Panc1 (cell line): ENCODE results near the gene RIPK3.

Experiments used
- POLR2AphosphoS5 ChIP-seq: IDR thresholded peaks from 2 replicates; pipeline ENCODE4 v1.6.1; 2012; ENCODE audit warnings: mild to moderate bottlenecking, low read depth, low read length, moderate library complexity
- SIN3A ChIP-seq: IDR thresholded peaks from 2 replicates; pipeline ENCODE4 v1.6.1; 2012; ENCODE audit warnings: low read depth, mild to moderate bottlenecking, low read length, moderate library complexity, borderline replicate concordance; ENCODE audit not compliant: insufficient read depth
- TF ChIP-seq, protein P1 (sequence below): fragments of 450-650 bp; IDR thresholded peaks from 2 replicates; pipeline ENCODE4 v1.5.1; 2017; ENCODE audit warnings: mild to moderate bottlenecking
- TF ChIP-seq, protein P2 (sequence below), 2 experiments: IDR thresholded peaks; 2 replicates each; pipeline ENCODE4 v1.6.1; 2011 to 2012; ENCODE audit warnings: low read depth in 2 of 2, control low read depth in 1 of 2, low read length in 1 of 2, mild to moderate bottlenecking in 1 of 2, moderate library complexity in 1 of 2; ENCODE audit not compliant: insufficient read depth in 1 of 2

DNA sequence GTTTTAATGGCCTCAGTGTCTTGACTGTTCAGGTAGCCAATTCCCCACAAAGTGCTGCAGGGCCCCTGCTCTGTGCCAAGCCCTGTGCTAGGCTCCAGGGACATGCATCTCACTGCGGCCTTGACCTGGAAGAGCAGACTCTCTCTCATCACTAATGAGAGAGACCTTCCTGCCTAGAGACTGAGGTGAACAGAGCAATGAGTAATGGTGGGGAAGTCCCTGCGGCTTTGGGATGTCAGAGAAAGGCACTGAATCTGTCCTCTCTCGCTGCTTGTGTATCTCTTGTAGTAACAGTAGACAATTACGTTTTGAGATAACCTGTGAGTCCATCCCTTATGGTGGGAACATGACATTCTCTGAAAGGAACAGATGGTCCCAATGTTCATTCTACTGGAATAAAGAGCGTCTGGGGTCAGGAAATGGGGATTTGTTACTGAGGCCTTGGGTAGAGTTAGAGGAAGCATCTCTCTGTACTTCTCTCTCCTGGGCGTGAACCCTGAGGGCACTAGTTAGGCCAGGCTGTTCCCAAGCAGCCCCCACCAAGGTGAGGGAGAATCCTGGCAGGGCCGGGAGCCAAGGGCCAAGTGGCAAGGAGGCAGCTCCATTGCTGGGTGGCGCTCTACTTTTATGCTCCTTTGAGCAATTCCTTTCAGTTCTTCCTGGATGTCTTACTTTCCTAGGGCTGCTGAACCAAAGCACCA, 41.7 kb upstream of the RIPK3 start:
- TF ChIP-seq, protein P1, sequence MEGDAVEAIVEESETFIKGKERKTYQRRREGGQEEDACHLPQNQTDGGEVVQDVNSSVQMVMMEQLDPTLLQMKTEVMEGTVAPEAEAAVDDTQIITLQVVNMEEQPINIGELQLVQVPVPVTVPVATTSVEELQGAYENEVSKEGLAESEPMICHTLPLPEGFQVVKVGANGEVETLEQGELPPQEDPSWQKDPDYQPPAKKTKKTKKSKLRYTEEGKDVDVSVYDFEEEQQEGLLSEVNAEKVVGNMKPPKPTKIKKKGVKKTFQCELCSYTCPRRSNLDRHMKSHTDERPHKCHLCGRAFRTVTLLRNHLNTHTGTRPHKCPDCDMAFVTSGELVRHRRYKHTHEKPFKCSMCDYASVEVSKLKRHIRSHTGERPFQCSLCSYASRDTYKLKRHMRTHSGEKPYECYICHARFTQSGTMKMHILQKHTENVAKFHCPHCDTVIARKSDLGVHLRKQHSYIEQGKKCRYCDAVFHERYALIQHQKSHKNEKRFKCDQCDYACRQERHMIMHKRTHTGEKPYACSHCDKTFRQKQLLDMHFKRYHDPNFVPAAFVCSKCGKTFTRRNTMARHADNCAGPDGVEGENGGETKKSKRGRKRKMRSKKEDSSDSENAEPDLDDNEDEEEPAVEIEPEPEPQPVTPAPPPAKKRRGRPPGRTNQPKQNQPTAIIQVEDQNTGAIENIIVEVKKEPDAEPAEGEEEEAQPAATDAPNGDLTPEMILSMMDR = no peak
- TF ChIP-seq SIN3A (no peak), POLR2AphosphoS5 (no peak)
- TF ChIP-seq, protein P2, sequence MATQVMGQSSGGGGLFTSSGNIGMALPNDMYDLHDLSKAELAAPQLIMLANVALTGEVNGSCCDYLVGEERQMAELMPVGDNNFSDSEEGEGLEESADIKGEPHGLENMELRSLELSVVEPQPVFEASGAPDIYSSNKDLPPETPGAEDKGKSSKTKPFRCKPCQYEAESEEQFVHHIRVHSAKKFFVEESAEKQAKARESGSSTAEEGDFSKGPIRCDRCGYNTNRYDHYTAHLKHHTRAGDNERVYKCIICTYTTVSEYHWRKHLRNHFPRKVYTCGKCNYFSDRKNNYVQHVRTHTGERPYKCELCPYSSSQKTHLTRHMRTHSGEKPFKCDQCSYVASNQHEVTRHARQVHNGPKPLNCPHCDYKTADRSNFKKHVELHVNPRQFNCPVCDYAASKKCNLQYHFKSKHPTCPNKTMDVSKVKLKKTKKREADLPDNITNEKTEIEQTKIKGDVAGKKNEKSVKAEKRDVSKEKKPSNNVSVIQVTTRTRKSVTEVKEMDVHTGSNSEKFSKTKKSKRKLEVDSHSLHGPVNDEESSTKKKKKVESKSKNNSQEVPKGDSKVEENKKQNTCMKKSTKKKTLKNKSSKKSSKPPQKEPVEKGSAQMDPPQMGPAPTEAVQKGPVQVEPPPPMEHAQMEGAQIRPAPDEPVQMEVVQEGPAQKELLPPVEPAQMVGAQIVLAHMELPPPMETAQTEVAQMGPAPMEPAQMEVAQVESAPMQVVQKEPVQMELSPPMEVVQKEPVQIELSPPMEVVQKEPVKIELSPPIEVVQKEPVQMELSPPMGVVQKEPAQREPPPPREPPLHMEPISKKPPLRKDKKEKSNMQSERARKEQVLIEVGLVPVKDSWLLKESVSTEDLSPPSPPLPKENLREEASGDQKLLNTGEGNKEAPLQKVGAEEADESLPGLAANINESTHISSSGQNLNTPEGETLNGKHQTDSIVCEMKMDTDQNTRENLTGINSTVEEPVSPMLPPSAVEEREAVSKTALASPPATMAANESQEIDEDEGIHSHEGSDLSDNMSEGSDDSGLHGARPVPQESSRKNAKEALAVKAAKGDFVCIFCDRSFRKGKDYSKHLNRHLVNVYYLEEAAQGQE (IDR thresholded peaks at IDR 0.05; ENCODE audit: insufficient read depth in 1 of 2, low read depth in 2 of 2, low read length in 1 of 2) = no peak
